GM21529 (cell line): ENCODE results near the gene CRTC1.
A peak's percentile ranks its signal among the peaks of the same experiment; 100 is the strongest.

Source experiments
- ATAC-seq: cut with Tn5 transposase; IDR thresholded peaks from one replicate; pipeline ENCODE4 v1.9.1; 2021; ENCODE audit not compliant: unreplicated experiment

Gene CRTC1

GRCh38 chr19:18683109-18683957, at the start of gene CRTC1:
TSS of gene CRTC1 (plus strand) at chr19:18683680. CDS start at chr19:18683703, 23 bp downstream.
- ATAC-seq: peak; percentile 71

GRCh38 chr19:18634612-18635297, 48.7 kb upstream of the CRTC1 start:
- no peak for ATAC-seq

GRCh38 chr19:18635831-18636182, 47.7 kb upstream of the CRTC1 start:
- ATAC-seq: no peak

GRCh38 chr19:18636183-18636968, 47.1 kb upstream of the CRTC1 start:
- ATAC-seq: peak; percentile 77

DNA sequence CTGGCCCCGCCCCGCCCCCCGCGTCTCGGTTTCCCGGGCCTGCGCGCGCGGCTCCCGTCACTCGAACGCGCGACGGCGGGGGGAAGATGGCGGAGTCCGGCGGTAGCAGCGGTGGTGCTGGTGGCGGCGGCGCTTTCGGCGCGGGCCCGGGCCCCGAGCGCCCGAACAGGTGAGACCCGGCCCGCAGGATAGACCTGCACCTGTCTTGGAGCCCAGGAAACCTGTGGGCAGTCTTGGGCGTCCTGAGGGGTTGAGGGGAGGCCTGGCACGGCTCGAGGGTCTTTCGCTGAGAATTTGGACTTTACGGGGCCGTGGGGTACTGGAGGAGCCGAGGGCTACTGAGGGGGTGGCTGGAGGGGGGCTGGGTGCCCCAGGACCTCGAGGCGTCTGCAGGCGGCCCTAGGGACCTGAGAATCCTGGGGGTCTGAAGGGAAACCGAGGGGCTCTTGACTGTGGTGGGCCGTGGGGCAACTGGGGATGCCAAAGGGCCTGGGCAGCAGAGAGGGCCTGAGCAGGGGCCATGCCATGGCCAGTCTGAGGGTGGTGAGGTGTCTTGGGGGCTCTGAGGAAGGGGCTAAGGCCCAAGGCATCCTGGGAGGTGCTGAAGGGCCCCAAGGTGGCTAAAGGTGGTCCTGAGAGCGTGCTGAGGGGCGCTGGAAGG, 46.4 kb upstream of the CRTC1 start, which contains the start of gene KLHL26:
KLHL26 (plus strand) TSS at position 60 of the 661 bp plus-strand sequence; CDS start at position 87, 27 bp downstream.
- no peak for ATAC-seq

DNA sequence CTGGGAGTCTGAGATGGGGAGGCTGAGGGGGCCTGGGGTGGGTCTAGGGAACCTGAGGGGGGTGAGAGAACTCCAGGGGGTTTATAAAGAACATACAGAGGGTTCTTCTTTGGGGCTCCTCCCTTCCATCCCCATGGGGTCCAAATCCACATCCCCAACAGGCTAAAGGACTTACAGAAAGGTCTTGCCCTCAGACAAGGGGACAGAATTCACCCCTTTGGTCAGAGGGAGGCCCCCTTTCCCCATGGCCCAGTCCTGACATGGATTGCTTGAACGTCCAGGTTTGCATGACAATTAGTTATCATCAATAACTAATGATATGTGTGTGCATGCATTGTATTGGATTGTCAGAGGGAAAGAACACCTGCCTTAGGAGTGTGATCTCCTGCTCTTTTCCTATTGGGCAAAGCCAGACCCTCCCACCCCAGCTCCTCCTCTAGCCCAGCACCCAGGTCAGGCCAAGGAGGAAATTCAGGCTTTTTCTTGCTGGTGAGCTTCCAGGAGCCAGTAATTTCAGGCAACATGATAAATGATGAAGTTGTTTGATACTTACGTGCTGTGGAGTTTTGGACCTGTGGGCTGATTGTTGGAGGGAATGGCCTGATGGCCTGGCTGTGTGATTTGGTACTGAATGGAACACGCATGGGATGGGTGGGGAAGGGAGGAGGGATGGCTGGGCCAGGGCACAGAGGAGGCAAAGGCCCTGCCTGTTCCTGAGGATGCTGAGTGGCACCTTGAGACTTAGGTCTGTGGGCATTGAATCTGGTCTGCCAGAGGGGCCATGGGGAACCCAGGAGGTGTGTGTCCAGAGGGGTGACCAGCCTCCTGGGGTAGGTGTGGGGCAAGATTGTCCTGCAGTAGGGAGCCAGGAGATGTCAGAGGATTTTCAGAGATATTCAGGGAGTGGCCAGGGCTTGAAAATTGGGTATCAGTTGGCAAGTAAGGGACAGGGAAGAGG, 45.5 kb upstream of the CRTC1 start:
- ATAC-seq: no peak

DNA sequence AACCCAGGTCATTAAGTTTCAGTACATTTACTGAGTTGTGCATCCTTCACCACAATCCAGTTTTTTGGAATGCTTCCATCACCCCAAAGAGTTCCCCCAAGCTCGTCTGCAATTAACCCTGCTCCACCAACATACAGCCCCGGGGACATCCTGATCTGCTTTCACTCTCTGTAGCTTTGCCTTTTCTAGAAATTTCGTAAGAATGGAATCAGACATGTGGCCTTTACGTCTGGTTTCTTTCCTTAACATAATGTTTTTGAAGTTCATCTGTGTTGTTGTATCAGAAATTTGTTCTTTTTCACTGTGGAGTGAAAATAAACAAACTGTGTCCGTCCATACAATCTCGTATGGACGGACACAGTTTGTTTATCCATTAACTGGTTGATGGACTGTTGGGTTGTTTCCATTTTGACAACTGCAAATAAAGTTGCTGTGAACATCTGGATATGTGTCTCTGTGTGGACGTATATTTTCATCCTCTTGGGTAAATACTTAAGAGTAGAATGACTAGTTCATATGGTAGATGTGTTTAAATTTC, 43.7 kb upstream of the CRTC1 start:
- no peak for ATAC-seq

DNA sequence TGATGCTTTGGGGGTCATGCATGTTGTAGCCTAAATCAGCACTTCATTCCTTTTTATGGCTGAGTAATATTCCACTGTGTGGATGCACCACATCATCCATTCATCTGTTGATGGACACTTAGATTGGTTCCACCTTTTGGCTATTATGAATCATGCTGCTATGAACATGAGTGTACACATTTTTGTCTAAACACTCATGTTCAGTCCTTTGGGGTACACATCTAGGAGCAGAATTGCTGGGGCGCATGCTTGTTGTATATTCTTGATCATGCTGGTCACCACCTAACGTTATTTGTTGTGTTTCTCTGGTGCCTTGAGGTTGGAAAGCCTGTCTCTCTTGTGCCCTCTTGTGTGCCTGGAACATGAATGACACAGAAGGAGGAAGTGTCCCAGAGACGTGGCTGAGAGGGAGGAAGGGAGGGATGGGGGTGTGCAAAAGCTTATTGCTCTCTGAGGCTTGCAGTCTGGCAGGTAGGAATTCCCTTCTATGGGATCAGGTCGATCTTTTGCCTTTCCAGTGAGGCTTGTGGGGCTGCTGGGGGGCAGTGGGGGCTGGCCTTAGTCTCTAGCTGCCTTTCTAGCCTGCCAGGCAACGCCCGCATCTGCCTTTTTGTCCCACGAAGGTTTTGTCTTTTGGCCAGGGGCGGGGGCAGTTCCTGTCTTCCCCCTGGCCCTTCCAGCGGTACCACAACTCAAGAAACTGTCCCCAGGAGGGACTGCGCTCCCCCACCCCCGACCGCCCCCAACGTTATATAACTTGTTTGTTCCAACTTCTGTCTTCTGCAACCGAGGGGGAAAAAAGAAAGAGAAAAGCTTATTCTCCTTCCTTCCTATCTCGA, 39.1 kb upstream of the CRTC1 start:
- ATAC-seq: no peak

- ATAC-seq: no peak
These were observed 38.4 kb upstream of the CRTC1 start for GRCh38 chr19:18645035-18645511.

- ATAC-seq: no peak
These were observed 36.7 kb upstream of the CRTC1 start for GRCh38 chr19:18646535-18647370.

- no peak for ATAC-seq
These were observed 36.1 kb upstream of the CRTC1 start for GRCh38 chr19:18647371-18647767.

GRCh38 chr19:18647807-18648206, 35.7 kb upstream of the CRTC1 start:
- no peak for ATAC-seq

GRCh38 chr19:18648973-18649315, 34.5 kb upstream of the CRTC1 start:
- ATAC-seq: no peak

- no peak for ATAC-seq
These were observed 34.0 kb upstream of the CRTC1 start for GRCh38 chr19:18649371-18650020.

DNA sequence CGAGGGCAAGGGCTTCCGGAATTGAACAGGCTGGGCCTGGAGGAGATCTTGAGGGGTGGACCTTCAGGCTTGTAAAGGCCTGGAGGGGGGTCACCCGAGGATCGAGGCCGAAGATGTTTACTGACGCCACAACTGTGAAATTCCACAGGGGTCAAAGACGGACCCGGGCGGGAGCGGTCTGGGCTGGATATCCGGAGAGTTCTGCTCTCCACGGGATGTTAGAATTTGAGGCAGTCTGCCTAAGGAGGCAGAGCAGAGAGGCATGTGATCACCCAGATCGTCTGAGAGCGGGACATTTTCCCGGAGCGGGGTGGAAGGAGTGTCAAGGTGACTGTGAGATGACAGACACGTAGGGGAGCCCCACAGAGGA, 33.5 kb upstream of the CRTC1 start:
- ATAC-seq: no peak

DNA sequence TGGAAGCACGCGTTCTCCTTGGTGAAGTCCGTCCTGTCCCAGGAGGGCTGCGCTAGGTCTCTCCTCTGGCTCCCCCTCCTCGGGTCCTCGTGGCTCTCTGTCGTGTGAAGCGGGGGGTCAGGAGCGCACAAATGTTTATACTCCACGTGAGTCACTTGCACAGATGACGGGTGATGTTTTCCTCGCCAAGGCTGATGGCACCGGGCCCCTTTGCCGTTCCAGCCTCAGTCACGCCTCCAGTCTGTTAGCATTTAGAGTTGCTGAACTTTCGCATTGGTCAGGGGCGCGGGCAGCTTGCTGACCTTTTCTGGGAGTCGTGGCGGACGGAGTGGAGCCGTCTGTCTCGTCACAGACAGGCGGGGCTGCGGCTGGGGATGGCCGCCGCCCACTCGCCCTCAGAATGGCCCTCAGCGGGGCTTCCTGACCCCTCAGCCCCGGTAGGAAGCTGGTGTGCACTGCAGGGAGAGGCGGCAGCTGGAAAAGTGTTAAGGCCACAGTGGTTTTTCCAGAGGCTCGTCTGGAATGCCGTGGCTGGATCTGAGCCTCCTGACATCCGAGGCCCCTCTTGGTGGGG, 32.9 kb upstream of the CRTC1 start:
- ATAC-seq: no peak

- no peak for ATAC-seq
These were observed 32.2 kb upstream of the CRTC1 start for GRCh38 chr19:18651300-18651699.
